GM13976 (cell line): ENCODE results near the gene IL17D.

Experiments used
- DNase-seq: peaks from one replicate; pipeline ENCODE4 v3.0.0; 2012; ENCODE audit warnings: low spot score
- CTCF ChIP-seq: IDR thresholded peaks from 2 replicates; pipeline ENCODE4 v1.5.1; 2012; ENCODE audit warnings: borderline replicate concordance, mild to moderate bottlenecking; ENCODE audit not compliant: insufficient read depth; ENCODE audit errors: extremely low read depth, missing control alignments, control extremely low read depth
- in situ Hi-C: fragments of 300-500 bp; cut with MboI; formaldehyde crosslinking; loops from one replicate; pipeline ENCODE4 v1.12.0; 2022; ENCODE audit warnings: low sequenced_read_pairs, mixed read lengths, inconsistent platforms; ENCODE audit not compliant: unreplicated experiment

Gene IL17D

GRCh38 chr13:20767309-20767943, 63.9 kb downstream of the IL17D start:
- TF ChIP-seq CTCF = no peak
- DNase-seq = no peak
- in situ Hi-C loops = no loop called here

DNA sequence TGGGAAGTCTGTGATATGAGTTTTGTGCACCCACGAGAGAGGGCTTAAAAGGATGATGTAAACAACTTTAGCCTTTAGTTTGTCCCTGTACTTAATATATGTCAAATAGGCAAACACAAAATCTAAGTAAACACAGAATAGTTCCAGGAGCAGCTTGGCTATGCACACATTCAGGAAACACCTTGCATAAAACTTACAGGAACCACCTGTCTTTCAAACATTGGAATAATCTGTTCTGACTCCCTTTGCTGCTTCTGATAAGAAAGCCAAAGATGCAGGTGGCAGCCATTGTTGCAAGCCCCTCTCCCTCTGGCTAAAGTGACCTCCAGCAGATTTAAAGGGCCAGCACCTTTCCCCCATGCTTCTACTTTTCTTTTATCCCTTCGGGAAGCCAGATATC, 65.6 kb downstream of the IL17D start:
- no peak for DNase-seq
- no peak for TF ChIP-seq CTCF
- in situ Hi-C loops = no loop called here

- no peak for DNase-seq
- no peak for TF ChIP-seq CTCF
- in situ Hi-C loops = no loop called here
Measured at GRCh38 chr13:20769834-20770233, 66.3 kb downstream of the IL17D start.
